Duodenal mucosa (tissue), 2 donors: ENCODE measurements around the gene ZNF280A.

ENCODE experiments used
- H3K27ac ChIP-seq: one replicate; pipeline ENCODE4 v1.7.0; 2013; ENCODE audit warnings: low read depth, low read length
- H3K27me3 ChIP-seq, 2 donors: one replicate each; pipeline ENCODE4 v1.7.0; 2013; ENCODE audit warnings: low read length in 2 of 2, control low read depth in 1 of 2; ENCODE audit not compliant: insufficient read depth in 2 of 2, control insufficient read depth in 1 of 2
- H3K36me3 ChIP-seq, 2 donors: one replicate each; pipeline ENCODE4 v1.7.0; 2013; ENCODE audit warnings: low read length in 2 of 2, control low read depth in 1 of 2; ENCODE audit not compliant: insufficient read depth in 2 of 2, control insufficient read depth in 1 of 2
- H3K4me1 ChIP-seq, 2 donors: one replicate each; pipeline ENCODE4 v1.7.0; 2013; ENCODE audit warnings: low read length in 2 of 2, control low read depth in 1 of 2; ENCODE audit not compliant: insufficient read depth in 2 of 2, control insufficient read depth in 1 of 2
- H3K4me3 ChIP-seq, 2 donors: one replicate each; pipeline ENCODE4 v1.7.0; 2013; ENCODE audit warnings: low read length in 2 of 2, low read depth in 1 of 2
- H3K9ac ChIP-seq, 2 donors: one replicate each; pipeline ENCODE4 v1.7.0; 2013; ENCODE audit warnings: low read length in 2 of 2, low read depth in 1 of 2
- H3K9me3 ChIP-seq, 2 donors: one replicate each; pipeline ENCODE4 v1.7.0; 2013; ENCODE audit warnings: low read length in 2 of 2, control low read depth in 1 of 2; ENCODE audit not compliant: control insufficient read depth in 1 of 2

The ZNF280A gene

GRCh38 chr22:22487869-22488597 lies 32.0 kb downstream of the ZNF280A start:
- no peaks in the 10 kb centered on the region for H3K4me1 ChIP-seq
- H3K36me3 ChIP-seq, result no peaks in the 10 kb centered on the region
- H3K27ac ChIP-seq, result no peak overlapping the region
- no peak overlapping the region for H3K4me3 ChIP-seq
- no peak overlapping the region for H3K9ac ChIP-seq
- H3K27me3 ChIP-seq, result no peaks in the 10 kb centered on the region
- no peaks in the 10 kb centered on the region for H3K9me3 ChIP-seq

DNA sequence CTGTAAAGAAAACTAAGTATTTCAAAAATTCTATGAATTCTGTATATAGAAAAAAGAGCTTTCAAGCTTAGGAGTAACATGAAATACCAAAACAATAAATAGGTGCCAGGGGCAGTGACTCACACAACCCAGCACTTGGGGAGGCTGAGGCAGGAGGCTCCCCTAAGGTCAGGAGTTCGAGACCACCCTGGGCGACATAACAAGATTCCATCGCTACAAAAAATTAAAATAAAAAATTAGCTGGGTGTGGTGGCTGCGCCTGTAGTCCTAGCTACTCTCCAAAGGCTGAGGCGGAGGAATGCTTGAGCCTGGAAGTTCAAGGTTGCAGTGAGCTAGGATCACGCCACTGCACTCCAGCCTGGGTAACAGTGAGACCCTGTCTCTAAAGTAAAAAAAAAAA lies 33.0 kb downstream of the ZNF280A start:
- Histone ChIP-seq H3K9ac (no peak overlapping the region), H3K4me3 (no peak overlapping the region)

GRCh38 chr22:22486132-22486899 lies 33.8 kb downstream of the ZNF280A start:
- Histone ChIP-seq H3K9ac (no peak overlapping the region), H3K4me1 (no peaks in the 10 kb centered on the region), H3K27me3 (no peaks in the 10 kb centered on the region), H3K36me3 (no peaks in the 10 kb centered on the region), H3K4me3 (no peak overlapping the region), H3K27ac (no peak overlapping the region), H3K9me3 (no peaks in the 10 kb centered on the region)

More for the DNA sequence above, 33.0 kb downstream of the ZNF280A start:
- H3K36me3 ChIP-seq, result no peaks in the 10 kb centered on the region
- H3K9me3 ChIP-seq, result no peaks in the 10 kb centered on the region
- no peak overlapping the region for H3K27ac ChIP-seq
- H3K4me1 ChIP-seq, result no peaks in the 10 kb centered on the region
- H3K27me3 ChIP-seq, result no peaks in the 10 kb centered on the region

DNA sequence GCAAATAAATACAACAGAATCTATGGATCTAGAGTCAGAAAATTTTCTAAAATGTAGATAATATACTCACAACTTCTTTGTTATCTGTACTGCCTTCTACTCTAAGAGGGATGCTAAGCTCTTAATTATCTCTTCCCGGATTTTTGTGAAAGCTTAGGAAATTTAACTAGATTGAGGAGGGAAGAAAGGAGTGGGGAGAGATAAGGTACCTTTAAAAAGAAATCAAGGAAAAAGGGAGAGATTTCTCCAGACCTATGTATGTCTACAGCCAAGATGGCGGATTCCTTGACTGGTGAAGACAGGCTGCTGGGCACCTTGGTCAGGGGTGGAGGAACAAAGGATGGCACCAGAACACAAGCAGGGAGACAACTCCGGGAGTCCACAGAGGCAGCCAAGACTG lies 34.5 kb downstream of the ZNF280A start:
- H3K27me3 ChIP-seq, result no peaks in the 10 kb centered on the region
- H3K27ac ChIP-seq, result no peak overlapping the region
- H3K9ac ChIP-seq, result no peak overlapping the region
- no peaks in the 10 kb centered on the region for H3K9me3 ChIP-seq
- no peaks in the 10 kb centered on the region for H3K4me1 ChIP-seq
- H3K4me3 ChIP-seq, result no peak overlapping the region
- H3K36me3 ChIP-seq, result no peaks in the 10 kb centered on the region

DNA sequence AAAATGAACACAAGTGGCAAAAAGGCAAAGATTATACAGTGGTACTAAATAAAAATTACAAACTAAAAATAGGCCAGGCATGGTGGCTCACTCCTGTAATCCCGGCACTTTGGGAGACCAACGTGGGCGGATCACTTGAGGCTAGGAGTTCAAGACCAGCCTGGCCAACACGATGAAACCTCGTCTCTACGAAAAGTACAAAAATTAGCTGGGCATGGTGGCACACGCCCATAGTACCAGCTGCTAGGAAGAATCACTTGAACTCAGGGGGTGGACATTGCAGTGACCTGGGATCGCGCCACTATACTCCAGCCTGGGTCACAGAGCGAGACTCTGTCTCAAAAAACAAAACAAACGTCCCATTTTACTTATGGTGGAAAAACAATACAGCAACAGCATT lies 36.0 kb downstream of the ZNF280A start:
- Histone ChIP-seq H3K27me3 (no peaks in the 10 kb centered on the region), H3K36me3 (no peaks in the 10 kb centered on the region), H3K4me3 (no peak overlapping the region), H3K9ac (no peak overlapping the region), H3K9me3 (no peaks in the 10 kb centered on the region), H3K27ac (no peak overlapping the region), H3K4me1 (no peaks in the 10 kb centered on the region)

DNA sequence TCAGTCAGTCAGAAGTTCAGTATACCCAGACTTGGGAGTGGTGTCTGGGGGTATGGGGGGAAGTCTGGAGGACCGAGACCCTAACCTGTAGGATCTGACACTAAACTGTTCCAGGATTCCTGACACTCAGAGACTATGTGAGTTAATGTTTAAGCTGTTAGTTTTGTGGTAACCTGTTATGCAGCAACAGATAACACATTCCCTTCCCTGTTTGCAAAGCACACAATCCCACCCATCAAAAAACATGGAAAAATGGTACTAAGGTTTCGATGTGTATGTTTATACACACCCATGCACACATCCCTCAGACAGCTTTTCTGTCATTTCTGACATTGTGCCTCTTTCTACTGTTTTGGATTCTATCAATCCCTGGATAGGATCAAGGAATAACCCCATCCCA lies 39.1 kb downstream of the ZNF280A start:
- Histone ChIP-seq H3K4me3 (no peak overlapping the region), H3K27me3 (no peaks in the 10 kb centered on the region), H3K36me3 (no peaks in the 10 kb centered on the region), H3K9ac (no peak overlapping the region), H3K4me1 (no peaks in the 10 kb centered on the region), H3K27ac (no peak overlapping the region), H3K9me3 (no peaks in the 10 kb centered on the region)

GRCh38 chr22:22479999-22480532 lies 40.0 kb downstream of the ZNF280A start:
- H3K4me1 ChIP-seq, result no peaks in the 10 kb centered on the region
- H3K27me3 ChIP-seq, result no peaks in the 10 kb centered on the region

GRCh38 chr22:22479116-22479515 lies 41.0 kb downstream of the ZNF280A start:
- Histone ChIP-seq H3K4me1 (no peaks in the 10 kb centered on the region), H3K4me3 (no peak overlapping the region), H3K27me3 (no peaks in the 10 kb centered on the region), H3K27ac (no peak overlapping the region), H3K9ac (no peak overlapping the region), H3K36me3 (no peaks in the 10 kb centered on the region), H3K9me3 (no peaks in the 10 kb centered on the region)

More at GRCh38 chr22:22479999-22480532, 40.0 kb downstream of the ZNF280A start:
- Histone ChIP-seq H3K9me3 (no peaks in the 10 kb centered on the region), H3K9ac (no peak overlapping the region), H3K27ac (no peak overlapping the region), H3K4me3 (no peak overlapping the region), H3K36me3 (no peaks in the 10 kb centered on the region)

DNA sequence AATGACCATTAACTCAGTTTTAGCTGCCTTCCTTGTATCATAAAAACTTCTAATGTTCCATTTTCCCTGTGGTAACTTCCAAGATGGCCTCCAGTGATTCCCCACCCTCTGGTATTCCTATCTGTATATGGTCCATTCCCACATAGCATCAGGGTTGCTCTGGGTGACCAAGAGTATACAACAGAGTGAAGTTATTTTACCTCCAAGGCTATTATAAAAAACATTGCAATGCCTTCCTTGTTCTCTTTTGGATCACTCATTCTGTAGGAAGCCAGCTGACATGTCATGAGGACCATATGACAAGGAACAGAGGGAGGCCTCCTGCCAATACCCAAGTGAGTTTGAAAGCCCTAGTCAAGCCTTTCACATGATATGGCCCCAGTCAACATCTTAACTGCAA lies 41.6 kb downstream of the ZNF280A start:
- Histone ChIP-seq H3K4me1 (no peaks in the 10 kb centered on the region), H3K9me3 (no peaks in the 10 kb centered on the region), H3K9ac (no peak overlapping the region), H3K27me3 (no peaks in the 10 kb centered on the region), H3K27ac (no peak overlapping the region), H3K36me3 (no peaks in the 10 kb centered on the region), H3K4me3 (no peak overlapping the region)

GRCh38 chr22:22474733-22475132 lies 45.3 kb downstream of the ZNF280A start:
- no peaks in the 10 kb centered on the region for H3K4me1 ChIP-seq

More at GRCh38 chr22:22474733-22475132, 45.3 kb downstream of the ZNF280A start:
- Histone ChIP-seq H3K36me3 (no peaks in the 10 kb centered on the region), H3K27ac (no peak overlapping the region), H3K4me3 (no peak overlapping the region), H3K9ac (no peak overlapping the region), H3K27me3 (no peaks in the 10 kb centered on the region), H3K9me3 (peaks cover 0 to under 1% of the 10 kb centered on the region in 2 donors)
